GM23248 (cell line): ENCODE measurements around the gene JUND.

Experiments
- EZH2 ChIP-seq: fragments of 200-600 bp; sonication (generic); IDR thresholded peaks from 2 replicates; pipeline ENCODE4 v1.6.1; 2018; ENCODE audit warnings: antibody characterized with exemption, mild to moderate bottlenecking; ENCODE audit not compliant: insufficient read depth, poor library complexity, severe bottlenecking
- EZH2phosphoT487 ChIP-seq: fragments of 200-600 bp; sonication (generic); IDR thresholded peaks from 2 replicates; pipeline ENCODE4 v1.6.1; 2018; ENCODE audit warnings: antibody characterized with exemption, moderate library complexity, mild to moderate bottlenecking, low read depth; ENCODE audit not compliant: insufficient read depth

DNA sequence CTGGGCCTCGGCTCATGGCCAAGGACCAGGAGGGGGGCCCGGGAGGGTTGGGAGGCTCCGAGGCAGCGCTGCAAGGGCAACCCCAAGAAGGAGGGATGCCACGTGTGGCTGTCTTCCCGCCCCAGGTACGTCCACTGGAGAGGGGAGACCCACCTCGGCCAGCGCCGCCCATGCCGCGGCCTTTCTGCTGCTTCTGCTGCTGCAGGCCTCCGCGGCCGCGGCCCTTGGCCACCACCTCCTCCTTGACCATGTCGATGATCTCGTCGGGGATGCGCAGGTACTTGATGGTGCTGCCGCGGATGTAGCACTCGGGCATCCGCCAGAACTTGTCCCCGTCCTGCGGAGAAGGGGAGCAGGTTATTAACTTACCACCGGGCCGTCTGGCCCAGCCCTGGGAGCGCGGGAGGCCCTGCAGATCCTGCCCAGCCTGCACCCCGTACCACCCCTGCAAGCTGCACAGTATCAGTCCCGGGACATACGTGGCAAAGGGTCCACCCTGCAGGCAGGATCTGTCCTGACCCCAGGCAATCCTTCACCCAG is 28.2 kb upstream of the JUND start:
- TF ChIP-seq EZH2phosphoT487 (no peak), EZH2 (no peak)
